Raji (cell line): Measurements from ENCODE around the gene VENTX.

Experiments
- POLR2A ChIP-seq: IDR thresholded peaks from 2 replicates; pipeline ENCODE4 v1.6.1; 2011; ENCODE audit warnings: low read depth, low read length, control low read depth; ENCODE audit not compliant: insufficient read depth

VENTX gene

DNA sequence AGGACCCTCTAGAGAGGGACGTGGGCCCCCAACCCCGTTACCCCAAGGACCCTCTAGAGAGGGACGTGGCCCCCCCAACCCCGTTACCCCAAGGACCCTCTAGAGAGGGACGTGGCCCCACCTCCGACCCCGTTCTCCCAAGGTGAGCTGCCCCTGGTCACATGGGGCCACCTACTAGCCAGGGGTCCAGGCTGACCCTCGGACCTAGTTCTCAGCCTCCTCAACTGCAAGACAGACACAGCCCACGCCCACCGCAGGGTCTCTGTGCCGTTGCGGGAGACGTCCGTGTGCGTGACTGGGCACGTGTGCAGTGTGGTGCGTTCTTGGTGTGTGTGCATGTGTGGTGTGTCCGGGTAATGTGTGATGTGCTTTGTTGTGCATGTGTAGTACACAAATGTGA is 29.2 kb upstream of the VENTX start:
- TF ChIP-seq POLR2A, result no peak

DNA sequence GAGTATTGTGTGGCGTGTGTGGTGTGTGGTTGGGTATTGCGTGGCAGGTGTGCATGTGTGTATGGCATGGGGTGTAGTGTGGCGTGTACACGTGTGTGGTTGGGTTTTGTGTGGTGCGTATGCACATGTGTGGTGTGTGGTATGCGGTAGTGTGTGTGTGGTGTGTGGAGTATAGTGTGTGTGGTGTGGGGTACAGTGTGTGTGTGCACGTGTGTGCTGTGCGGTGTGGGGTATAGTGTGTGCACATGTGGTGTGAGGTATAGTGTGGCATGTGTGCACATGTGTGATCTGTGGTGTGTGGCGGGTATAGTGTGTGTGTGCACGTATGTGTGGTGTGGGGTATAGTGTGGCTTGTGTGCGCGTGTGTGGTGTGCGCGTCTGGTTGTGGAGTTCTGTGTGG is 28.5 kb upstream of the VENTX start:
- no peak for TF ChIP-seq POLR2A

DNA sequence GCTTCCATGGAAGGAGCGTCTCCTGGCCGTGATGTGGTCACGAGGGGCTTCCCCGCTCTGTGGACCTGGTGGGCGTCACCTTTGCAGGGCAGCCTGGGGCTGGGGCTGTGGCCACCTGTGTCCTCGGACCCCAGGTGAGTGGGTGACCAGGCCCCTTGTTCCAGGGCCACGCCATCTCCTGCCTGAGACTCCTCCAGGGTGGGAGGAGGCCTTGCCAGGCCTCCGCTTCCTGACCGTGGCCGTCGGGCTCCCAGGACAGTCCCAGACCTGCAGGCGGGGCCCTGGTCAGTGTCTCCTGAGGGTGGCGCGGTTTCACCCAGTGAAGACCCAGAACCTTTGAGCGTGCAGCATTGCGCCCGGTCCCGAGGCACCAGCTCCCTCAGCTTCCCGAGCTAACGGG is 28.0 kb upstream of the VENTX start:
- TF ChIP-seq POLR2A, result no peak

DNA sequence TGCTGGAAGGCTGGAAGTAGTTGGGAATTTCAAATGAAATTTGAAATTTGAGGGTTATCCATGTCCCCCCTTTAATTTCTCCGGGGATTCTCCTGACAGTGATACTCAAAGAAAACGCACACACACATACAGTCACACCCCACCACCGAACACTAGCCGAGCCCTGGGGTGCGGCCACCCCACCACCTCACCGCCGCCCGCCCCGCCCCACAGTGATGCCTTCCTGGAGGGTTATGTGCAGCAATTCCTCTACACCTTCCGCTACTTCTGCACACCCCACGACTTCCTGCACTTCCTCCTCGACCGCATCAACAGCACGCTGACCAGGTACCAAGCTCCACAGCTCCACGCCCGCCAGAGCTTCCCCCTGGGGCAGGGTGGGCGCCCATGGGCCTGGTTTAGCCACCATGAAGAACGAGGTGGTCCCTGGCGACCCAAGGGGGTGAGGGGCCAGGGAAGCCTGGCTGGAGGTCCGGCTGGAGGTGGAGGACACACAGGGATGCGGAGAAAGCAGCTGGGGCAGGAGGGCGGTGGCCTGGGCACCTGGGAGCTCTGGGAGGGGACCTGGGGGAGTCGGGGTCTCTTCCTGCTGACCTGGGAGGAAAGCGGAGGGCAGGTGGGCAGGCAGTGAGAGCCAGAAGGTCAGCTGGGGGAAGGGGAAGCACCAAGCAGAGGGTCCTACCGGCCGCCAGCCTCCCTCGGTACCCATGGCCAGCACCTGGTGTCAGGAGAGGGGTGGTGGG is 27.1 kb upstream of the VENTX start:
- TF ChIP-seq POLR2A, result no peak

DNA sequence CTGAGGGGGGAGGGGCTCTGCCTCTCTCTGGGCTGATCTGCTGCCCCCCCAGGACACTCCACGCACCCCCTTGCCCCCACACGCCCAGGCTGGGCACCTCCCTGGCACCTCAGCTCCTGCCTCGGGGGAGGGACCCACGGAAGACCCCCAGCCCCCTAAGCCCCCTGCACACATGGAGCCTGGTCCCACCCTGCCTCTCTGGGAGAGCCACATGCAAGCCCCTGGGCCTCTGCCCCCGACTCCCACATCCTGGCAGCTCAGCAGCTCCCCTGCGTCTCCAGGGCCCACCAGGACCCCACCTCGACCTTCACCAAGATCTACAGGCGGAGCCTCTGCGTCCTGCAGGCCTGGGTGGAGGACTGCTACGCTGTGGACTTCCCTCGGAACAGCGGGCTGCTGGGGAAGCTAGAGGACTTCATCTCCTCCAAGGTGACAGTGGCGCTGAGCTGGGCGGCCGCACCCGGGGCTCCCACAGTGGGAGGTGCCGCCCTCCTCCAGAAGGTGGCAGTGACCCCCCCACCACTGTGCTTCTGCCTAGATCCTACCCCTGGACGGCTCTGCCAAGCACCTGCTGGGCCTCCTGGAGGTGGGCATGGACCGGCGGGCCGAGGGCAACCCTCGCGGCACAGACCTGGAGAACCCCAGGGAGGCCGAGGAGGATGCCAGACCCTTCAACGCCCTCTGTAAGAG is 26.4 kb upstream of the VENTX start:
- no peak for TF ChIP-seq POLR2A

GRCh38 chr10:133211959-133212852 is 25.4 kb upstream of the VENTX start:
- no peak for TF ChIP-seq POLR2A

- no peak for TF ChIP-seq POLR2A
Observed at GRCh38 chr10:133212853-133213494, 24.7 kb upstream of the VENTX start.

DNA sequence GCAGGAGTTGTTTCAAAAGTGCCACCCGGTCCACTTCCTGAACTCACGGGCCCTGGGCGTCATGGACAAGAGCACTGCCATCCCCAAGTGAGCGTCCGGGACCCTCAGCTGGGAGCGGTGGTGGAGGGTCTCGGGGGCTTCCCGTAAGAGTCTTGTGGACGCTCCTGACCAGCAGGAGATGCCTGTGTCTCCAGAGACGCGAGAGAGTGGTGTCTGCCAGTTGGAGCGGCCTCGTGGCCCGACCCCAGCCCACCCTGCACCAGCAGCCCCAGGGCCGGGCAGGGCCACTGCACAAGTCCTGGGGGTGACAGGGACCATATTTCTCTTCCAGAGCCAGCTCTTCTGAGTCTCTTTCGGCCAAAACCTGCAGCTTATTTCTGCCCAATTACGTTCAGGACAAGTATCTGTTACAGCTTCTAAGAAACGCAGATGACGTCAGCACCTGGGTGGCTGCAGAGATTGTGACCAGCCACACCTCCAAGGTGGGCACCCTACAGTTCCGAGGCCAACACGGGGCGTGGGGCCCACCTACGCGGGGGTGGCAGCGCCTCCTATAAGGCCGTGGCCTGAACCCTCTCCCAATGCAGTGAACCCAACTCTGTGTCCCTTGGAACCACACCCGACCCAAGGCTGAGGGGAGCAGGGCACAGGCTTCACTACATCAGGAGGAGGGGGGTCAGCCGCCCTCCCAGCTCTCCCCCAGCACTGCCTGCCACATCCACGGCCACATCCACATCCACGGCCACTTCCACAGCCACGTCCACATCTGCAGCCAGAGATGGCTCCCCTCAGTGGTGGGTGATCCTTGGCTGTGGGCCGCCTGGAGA is 23.8 kb upstream of the VENTX start:
- TF ChIP-seq POLR2A, result no peak

GRCh38 chr10:133214468-133215410 is 22.9 kb upstream of the VENTX start:
- TF ChIP-seq POLR2A, result no peak

DNA sequence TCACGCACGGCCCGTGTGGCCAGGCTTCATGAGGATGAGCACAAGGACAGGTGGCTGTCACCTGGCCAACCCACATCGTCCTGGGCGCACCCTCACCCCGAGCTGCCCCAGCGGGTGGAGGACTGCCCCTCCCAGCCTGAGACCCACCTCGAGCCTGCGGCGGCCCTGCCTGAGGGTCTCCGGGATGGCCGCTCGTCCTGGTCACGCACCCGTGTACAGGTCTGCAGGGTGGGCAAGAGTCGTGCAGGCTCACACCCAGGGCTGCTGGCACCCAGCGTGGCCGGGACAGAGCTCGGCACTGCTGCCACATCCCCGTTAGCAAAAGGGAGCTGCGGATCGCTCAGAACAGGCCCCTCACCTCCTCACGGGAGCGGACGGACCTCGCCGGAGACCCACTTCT is 22.1 kb upstream of the VENTX start:
- no peak for TF ChIP-seq POLR2A

DNA sequence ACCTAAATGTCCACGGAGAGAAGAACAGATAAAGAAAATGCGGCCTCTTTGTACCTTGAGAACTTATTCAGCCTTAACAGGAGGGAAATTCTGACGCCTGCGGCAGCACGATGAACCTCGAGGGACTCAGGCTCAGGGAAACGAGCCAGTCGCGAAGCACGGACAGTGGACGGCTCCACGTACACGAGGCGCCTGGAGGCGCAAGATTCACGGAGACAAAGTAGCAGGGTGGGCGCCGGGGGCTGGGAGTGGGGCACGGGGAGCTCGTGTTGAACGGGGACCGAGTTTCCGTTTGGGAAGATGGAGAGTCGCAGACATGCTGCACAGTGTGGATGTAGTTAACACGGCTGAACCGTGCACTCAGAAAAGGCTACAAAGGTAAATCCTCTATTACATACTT is 20.9 kb upstream of the VENTX start:
- TF ChIP-seq POLR2A, result no peak

GRCh38 chr10:133217800-133218589 is 19.7 kb upstream of the VENTX start:
- TF ChIP-seq POLR2A, result no peak

- no peak for TF ChIP-seq POLR2A
Observed at GRCh38 chr10:133218891-133219290, 18.8 kb upstream of the VENTX start.

DNA sequence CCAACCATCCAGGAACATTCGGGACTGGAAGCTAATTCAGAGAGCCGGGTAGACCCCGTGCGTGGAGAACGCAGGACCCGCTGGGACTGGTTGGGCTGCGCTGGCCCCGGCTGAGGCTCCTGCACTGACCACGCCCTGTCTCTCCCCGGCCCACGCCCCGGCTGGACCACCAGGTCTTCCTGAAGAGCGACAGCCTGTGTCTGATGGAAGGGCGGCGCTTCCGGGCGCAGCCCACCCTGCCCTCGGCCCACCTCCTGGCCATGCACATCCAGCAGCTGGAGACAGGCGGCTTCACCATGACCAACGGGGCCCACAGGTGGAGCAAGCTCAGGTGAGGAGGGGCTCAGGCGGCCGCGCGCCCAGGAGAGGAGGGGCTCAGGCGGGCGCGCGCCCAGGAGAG is 17.9 kb upstream of the VENTX start:
- no peak for TF ChIP-seq POLR2A
